DOHH2 (cell line): ENCODE results near the gene PLA1A.

Source experiments
- EZH2phosphoT487 ChIP-seq: fragments of 200-600 bp; sonication (generic); IDR thresholded peaks from 2 replicates; pipeline ENCODE4 v1.6.1; 2017; ENCODE audit warnings: borderline replicate concordance, mild to moderate bottlenecking, antibody characterized with exemption, low read length, moderate library complexity, mixed read lengths
- TF ChIP-seq, protein P1 (sequence below): fragments of 200-600 bp; sonication (generic); IDR thresholded peaks from one replicate; pipeline ENCODE4 v1.5.1; 2014; ENCODE audit warnings: antibody characterized with exemption, mild to moderate bottlenecking, low read depth, low read length; ENCODE audit not compliant: poor library complexity, severe bottlenecking

DNA sequence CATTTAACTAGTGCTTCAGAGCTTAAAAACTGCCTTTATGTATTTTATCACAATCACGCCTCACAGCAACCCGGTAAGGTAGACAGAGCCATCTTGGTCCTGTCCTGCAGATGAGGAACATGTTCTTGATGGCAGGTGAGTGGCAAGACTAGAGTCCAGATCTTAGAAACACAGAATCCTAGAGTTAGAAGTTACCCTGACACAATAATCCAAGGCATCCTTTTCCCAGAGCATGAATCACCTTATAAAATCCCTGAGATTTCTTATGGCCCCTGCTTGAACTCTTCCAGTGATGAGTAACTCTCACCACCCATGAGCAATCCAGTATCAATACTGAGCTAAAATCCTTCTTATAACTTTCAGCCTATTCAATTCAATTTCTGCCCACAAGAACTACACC is 45.8 kb downstream of the PLA1A start:
- TF ChIP-seq, protein P1, sequence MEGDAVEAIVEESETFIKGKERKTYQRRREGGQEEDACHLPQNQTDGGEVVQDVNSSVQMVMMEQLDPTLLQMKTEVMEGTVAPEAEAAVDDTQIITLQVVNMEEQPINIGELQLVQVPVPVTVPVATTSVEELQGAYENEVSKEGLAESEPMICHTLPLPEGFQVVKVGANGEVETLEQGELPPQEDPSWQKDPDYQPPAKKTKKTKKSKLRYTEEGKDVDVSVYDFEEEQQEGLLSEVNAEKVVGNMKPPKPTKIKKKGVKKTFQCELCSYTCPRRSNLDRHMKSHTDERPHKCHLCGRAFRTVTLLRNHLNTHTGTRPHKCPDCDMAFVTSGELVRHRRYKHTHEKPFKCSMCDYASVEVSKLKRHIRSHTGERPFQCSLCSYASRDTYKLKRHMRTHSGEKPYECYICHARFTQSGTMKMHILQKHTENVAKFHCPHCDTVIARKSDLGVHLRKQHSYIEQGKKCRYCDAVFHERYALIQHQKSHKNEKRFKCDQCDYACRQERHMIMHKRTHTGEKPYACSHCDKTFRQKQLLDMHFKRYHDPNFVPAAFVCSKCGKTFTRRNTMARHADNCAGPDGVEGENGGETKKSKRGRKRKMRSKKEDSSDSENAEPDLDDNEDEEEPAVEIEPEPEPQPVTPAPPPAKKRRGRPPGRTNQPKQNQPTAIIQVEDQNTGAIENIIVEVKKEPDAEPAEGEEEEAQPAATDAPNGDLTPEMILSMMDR, result no peak
- TF ChIP-seq EZH2phosphoT487, result no peak
